Thoracic aorta (tissue), 2 donors: ENCODE measurements around the gene STIM2. TPM values are rescaled to one million over a fixed set of nuclear protein-coding genes. Genes with fewer than 3 reads are reported as not detected.

ENCODE experiments used
- ATAC-seq: fragments of 150-250 bp; one replicate; pipeline ENCODE4 v1.8.0; 2017; ENCODE audit warnings: low read depth; ENCODE audit not compliant: insufficient number of reproducible peaks, low FRiP score
- DNase-seq: peaks from one replicate; pipeline ENCODE4 v3.0.0-alpha.2; 2020; ENCODE audit warnings: low spot score
- H3K27ac ChIP-seq, 2 donors: fragments of 200-600 bp; sonication (generic); 1 replicate in 1 of 2; 2 replicates in 1 of 2; pipeline ENCODE4 v1.5.1; 2016; ENCODE audit warnings: mild to moderate bottlenecking in 2 of 2, moderate library complexity in 2 of 2
- H3K27me3 ChIP-seq: fragments of 200-600 bp; sonication (generic); replicated peaks from 2 replicates; pipeline ENCODE4 v1.6.0; 2016; ENCODE audit warnings: mild to moderate bottlenecking; ENCODE audit not compliant: insufficient read depth
- H3K36me3 ChIP-seq: fragments of 200-600 bp; sonication (generic); one replicate; pipeline ENCODE4 v1.5.1; 2016
- H3K4me1 ChIP-seq, 2 donors: fragments of 200-600 bp; sonication (generic); 1 replicate in 1 of 2; 2 replicates in 1 of 2; pipeline versions ENCODE4 v1.5.1 to v1.6.0; 2016; ENCODE audit warnings: low read depth in 2 of 2, mild to moderate bottlenecking in 1 of 2; ENCODE audit not compliant: control insufficient read depth in 1 of 2
- H3K4me3 ChIP-seq: fragments of 200-600 bp; sonication (generic); 2 replicates; pipeline ENCODE4 v1.5.1; 2016; ENCODE audit warnings: mild to moderate bottlenecking
- H3K9me3 ChIP-seq: fragments of 200-600 bp; sonication (generic); 2 replicates; pipeline ENCODE4 v1.5.1; 2016
- CTCF ChIP-seq: fragments of 200-600 bp; sonication (generic); IDR thresholded peaks from one replicate; pipeline ENCODE4 v1.5.1; 2019; ENCODE audit warnings: antibody characterized with exemption
- total RNA-seq, 2 donors: library from RNA; depleted of rRNA; stranded (reverse); fragments of >200 nt; gene quantifications; one replicate each; pipeline versions ENCODE4 v1.1.0 to v1.2.3, GENCODE V29; 2016

Gene STIM2
- total RNA-seq, 2 donors from 2014 or later = 14.3 to 53.3 TPM

GRCh38 chr4:26896636-26897035 is 36.0 kb downstream of the STIM2 start:
- Histone ChIP-seq H3K36me3 (no peaks in the 10 kb centered on the region), H3K4me1 (no peaks in the 10 kb centered on the region), H3K9me3 (no peaks in the 10 kb centered on the region), H3K27me3 (no peaks in the 10 kb centered on the region), H3K4me3 (no peak overlapping the region), H3K27ac (no peak overlapping the region)
- no peak for DNase-seq
- no peak for TF ChIP-seq CTCF
- no peak for ATAC-seq

GRCh38 chr4:26899991-26900390 is 39.4 kb downstream of the STIM2 start:
- ATAC-seq = no peak
- Histone ChIP-seq H3K27ac (no peak overlapping the region), H3K36me3 (no peaks in the 10 kb centered on the region), H3K4me3 (no peak overlapping the region), H3K4me1 (no peaks in the 10 kb centered on the region), H3K27me3 (no peaks in the 10 kb centered on the region), H3K9me3 (no peaks in the 10 kb centered on the region)
- no peak for TF ChIP-seq CTCF
- no peak for DNase-seq

GRCh38 chr4:26900765-26901164 is 40.1 kb downstream of the STIM2 start:
- Histone ChIP-seq H3K36me3 (no peaks in the 10 kb centered on the region), H3K4me3 (no peak overlapping the region), H3K4me1 (no peaks in the 10 kb centered on the region), H3K27ac (no peak overlapping the region), H3K27me3 (no peaks in the 10 kb centered on the region), H3K9me3 (no peaks in the 10 kb centered on the region)
- no peak for ATAC-seq
- TF ChIP-seq CTCF = no peak
- no peak for DNase-seq

- ATAC-seq = no peak
- H3K4me1 ChIP-seq = peaks cover 13 to 24% of the 10 kb centered on the region in 2 donors
- H3K27ac ChIP-seq = no peak overlapping the region
- H3K36me3 ChIP-seq = no peaks in the 10 kb centered on the region
- no peak for DNase-seq
- H3K27me3 ChIP-seq = no peaks in the 10 kb centered on the region
- no peak overlapping the region for H3K4me3 ChIP-seq
- no peak for TF ChIP-seq CTCF
- no peaks in the 10 kb centered on the region for H3K9me3 ChIP-seq
Measured at GRCh38 chr4:26905172-26905571, 44.5 kb downstream of the STIM2 start.

GRCh38 chr4:26907731-26908599 is 47.3 kb downstream of the STIM2 start:
- no peak for TF ChIP-seq CTCF
- peaks cover 13 to 24% of the 10 kb centered on the region in 2 donors for H3K4me1 ChIP-seq
- no peaks in the 10 kb centered on the region for H3K36me3 ChIP-seq
- no peaks in the 10 kb centered on the region for H3K27me3 ChIP-seq
- H3K4me3 ChIP-seq = peak overlapping the region; percentile 40
- peak overlapping the region in 1 of 2 donors; percentile 43 for H3K27ac ChIP-seq
- no peak for DNase-seq
- H3K9me3 ChIP-seq = no peaks in the 10 kb centered on the region
- no peak for ATAC-seq
